GM12878 (cell line): Measurements from ENCODE around the gene TLR9. TPM values are rescaled to one million over a fixed set of nuclear protein-coding genes. Genes with fewer than 3 reads are reported as not detected.

Experiments
- ATF7 ChIP-seq: fragments of 450-650 bp; IDR thresholded peaks from 2 replicates; pipeline ENCODE4 v1.6.1; 2016; ENCODE audit warnings: low read depth, mild to moderate bottlenecking
- BHLHE40 ChIP-seq, 2 experiments: fragments of 450-650 bp in 1 of 2; IDR thresholded peaks; 2 replicates each; pipeline ENCODE4 v1.6.1; 2011 to 2017; ENCODE audit warnings: low read depth in 2 of 2, borderline replicate concordance in 1 of 2, improper control_type of control experiment in 1 of 2, low read length in 1 of 2, mild to moderate bottlenecking in 1 of 2
- CBFB ChIP-seq: IDR thresholded peaks from 2 replicates; pipeline ENCODE4 v1.6.1; 2016; ENCODE audit warnings: antibody characterized with exemption, low read depth
- CBX5 ChIP-seq: sonication (generic); IDR thresholded peaks from 2 replicates; pipeline ENCODE4 v1.6.1; 2016; ENCODE audit warnings: low read depth, moderate library complexity, mild to moderate bottlenecking, inconsistent platforms
- EED ChIP-seq: sonication (generic); IDR thresholded peaks from 2 replicates; pipeline ENCODE4 v1.6.1; 2016; ENCODE audit warnings: antibody characterized with exemption, low read depth
- ESRRA ChIP-seq: IDR thresholded peaks from 2 replicates; pipeline ENCODE4 v1.6.1; 2012; ENCODE audit warnings: mild to moderate bottlenecking, low read length, improper control_type of control experiment
- IRF4 ChIP-seq: IDR thresholded peaks from 2 replicates; pipeline ENCODE4 v1.6.1; 2011; ENCODE audit warnings: low read depth, low read length
- JUNB ChIP-seq: IDR thresholded peaks from 2 replicates; pipeline ENCODE4 v1.6.1; 2016; ENCODE audit warnings: antibody characterized with exemption, mild to moderate bottlenecking
- MXI1 ChIP-seq: fragments of 150-350 bp; IDR thresholded peaks from 2 replicates; pipeline ENCODE4 v1.6.1; 2011; ENCODE audit warnings: low read depth, mild to moderate bottlenecking, inconsistent platforms, low read length, improper control_type of control experiment
- PML ChIP-seq: IDR thresholded peaks from 2 replicates; pipeline ENCODE4 v1.6.1; 2012; ENCODE audit warnings: low read length, inconsistent platforms
- POLR2AphosphoS5 ChIP-seq: IDR thresholded peaks from 2 replicates; pipeline ENCODE4 v1.6.1; 2011; ENCODE audit warnings: mild to moderate bottlenecking, low read length, inconsistent platforms
- SREBF1 ChIP-seq: IDR thresholded peaks from 2 replicates; pipeline ENCODE4 v1.6.1; 2012; ENCODE audit warnings: mild to moderate bottlenecking, low read length
- SRF ChIP-seq, 2 experiments: IDR thresholded peaks; 2 replicates each; pipeline ENCODE4 v1.6.1; 2011; ENCODE audit warnings: low read depth in 2 of 2, low read length in 2 of 2, mild to moderate bottlenecking in 1 of 2, moderate library complexity in 1 of 2
- TAF1 ChIP-seq: IDR thresholded peaks from 2 replicates; pipeline ENCODE4 v1.6.1; 2011; ENCODE audit warnings: mild to moderate bottlenecking, low read depth, low read length, borderline replicate concordance
- YY1 ChIP-seq: IDR thresholded peaks from 2 replicates; pipeline ENCODE4 v1.6.1; 2011; ENCODE audit warnings: low read depth, mild to moderate bottlenecking, low read length
- ZBED1 ChIP-seq: IDR thresholded peaks from 2 replicates; pipeline ENCODE4 v1.6.1; 2016; ENCODE audit warnings: borderline replicate concordance
- polyA plus RNA-seq, 11 experiments: library from polyadenylated mRNA; depleted of rRNA in 4 of 11; unstranded in 6 of 11; stranded (reverse) in 5 of 11; fragments of >200 nt; fragmentation: Nextera tagmentation in 4 of 11; fragmentation: Illumina TruSeq in 1 of 11; extraction: Ambion mirVana in 4 of 11; extraction: Trizol in 1 of 11; gene quantifications; 1 replicate in 1 of 11; 2 replicates in 10 of 11; pipeline versions ENCODE4 v1.2.1 to v1.2.3, GENCODE V29; 2011 to 2016; ENCODE audit warnings: inconsistent platforms in 2 of 11, missing spikeins in 2 of 11, low read depth in 1 of 11
- total RNA-seq, 4 experiments: library from RNA; depleted of rRNA in 3 of 4; stranded (reverse); fragments of >200 nt in 3 of 4; fragmentation: Illumina TruSeq in 1 of 4; extraction: Trizol in 1 of 4; gene quantifications; 2 replicates each; pipeline versions ENCODE4 v1.2.1 to v1.2.3, GENCODE V29; 2013 to 2021
- TF ChIP-seq, protein P1 (sequence below): IDR thresholded peaks from 2 replicates; pipeline ENCODE4 v1.6.1; 2012; ENCODE audit warnings: low read depth, low read length, improper control_type of control experiment
- TF ChIP-seq, protein P2 (sequence below): IDR thresholded peaks from 2 replicates; pipeline ENCODE4 v1.6.1; 2012; ENCODE audit warnings: low read depth, low read length, improper control_type of control experiment
- TF ChIP-seq, protein P3 (sequence below): fragments of 450-650 bp; IDR thresholded peaks from 2 replicates; pipeline ENCODE4 v1.6.1; 2016; ENCODE audit warnings: mild to moderate bottlenecking, moderate library complexity, borderline replicate concordance
- TF ChIP-seq, protein P4 (sequence below): IDR thresholded peaks from 2 replicates; pipeline ENCODE4 v1.6.1; 2012; ENCODE audit warnings: low read depth, low read length, improper control_type of control experiment
- TF ChIP-seq, protein P5 (sequence below): fragments of 450-650 bp; IDR thresholded peaks from 2 replicates; pipeline ENCODE4 v1.6.1; 2016; ENCODE audit warnings: mild to moderate bottlenecking

Gene TLR9
- total and polyA plus RNA-seq, 10 of the 15 experiments (the other 5 are each of a cell fraction or from before 2014, with no cell fraction given), result 0.10 to 4.8 (median 0.53) TPM; not detected in 1

DNA sequence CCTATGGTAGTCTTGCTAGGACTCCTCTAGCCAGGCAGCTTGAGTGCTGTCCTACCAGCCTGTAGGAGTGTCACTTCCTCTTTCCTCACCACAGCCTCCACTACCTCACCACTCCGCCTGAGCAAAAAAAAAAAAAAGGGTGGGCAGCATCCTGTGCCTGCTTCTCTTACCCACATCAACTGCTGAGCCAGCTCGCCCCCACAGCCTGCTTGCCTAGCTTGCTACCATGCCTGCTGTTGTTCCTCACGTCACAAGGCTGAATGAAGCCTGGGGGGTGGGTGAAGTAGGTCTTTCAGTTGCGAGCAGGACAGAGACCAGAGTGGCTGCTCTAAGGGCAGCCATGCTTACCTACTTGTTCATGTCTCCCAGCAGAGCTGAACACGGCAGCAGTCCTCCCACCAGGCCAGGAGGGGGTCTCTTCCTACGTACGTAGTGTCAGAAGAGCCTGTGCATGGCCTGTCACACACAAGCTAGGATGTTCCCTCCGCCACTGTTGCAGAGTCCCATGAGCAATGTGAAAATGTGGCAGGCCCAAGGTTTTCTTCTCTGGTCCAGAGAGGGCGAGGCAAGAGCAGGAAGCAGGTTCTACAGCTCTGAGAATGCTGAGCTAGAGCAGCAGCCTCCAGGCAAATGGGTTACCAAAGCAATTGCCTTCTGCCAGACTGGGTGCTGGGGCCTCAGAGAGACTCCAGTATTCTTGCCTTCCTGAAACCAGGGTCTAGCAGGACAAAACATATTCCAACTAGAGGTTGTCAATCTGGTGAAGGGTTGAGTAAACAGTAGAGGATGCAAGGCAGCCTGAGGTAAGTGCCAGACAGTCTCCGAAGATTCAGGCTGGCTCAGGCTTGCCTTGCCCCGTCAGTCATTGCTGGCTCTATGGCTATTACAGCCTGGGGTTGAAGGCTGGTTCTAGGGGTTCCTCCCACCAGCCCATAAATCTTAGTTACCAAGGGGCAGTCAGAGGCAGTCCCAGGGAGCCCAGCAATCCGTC is 28.2 kb upstream of the TLR9 start (continued):
- TF ChIP-seq JUNB (peak; percentile 24; the same call in 1 of the 2 replicates), POLR2AphosphoS5 (peak; percentile 76), IRF4 (peak; percentile 71), ESRRA (no peak), SRF (IDR thresholded peaks at IDR 0.05; ENCODE audit: low read depth in 2 of 2, low read length in 2 of 2) (0 out of 4 replicates have a peak, but pooled peaks of 1 of the 2 experiments have one; percentile 25), ZBED1 (peak; percentile 81; the same call in 1 of the 2 replicates), PML (peak; percentile 83; the same call in 1 of the 2 replicates), MXI1 (0 out of 2 replicates have a peak, but pooled peaks have one; percentile 49), YY1 (peak; percentile 72; the same call in 1 of the 2 replicates), TAF1 (no peak), CBFB (0 out of 2 replicates have a peak, but pooled peaks have one; percentile 80), BHLHE40 (IDR thresholded peaks at IDR 0.05; ENCODE audit: borderline replicate concordance in 1 of 2, low read depth in 2 of 2, low read length in 1 of 2) (peak; percentile 51 to 57; a peak in 3 of 4 replicates), EED (peak; percentile 84), CBX5 (peak; percentile 71; the same call in 1 of the 2 replicates), SREBF1 (no peak), ATF7 (peak; percentile 92)
- TF ChIP-seq, protein P1, sequence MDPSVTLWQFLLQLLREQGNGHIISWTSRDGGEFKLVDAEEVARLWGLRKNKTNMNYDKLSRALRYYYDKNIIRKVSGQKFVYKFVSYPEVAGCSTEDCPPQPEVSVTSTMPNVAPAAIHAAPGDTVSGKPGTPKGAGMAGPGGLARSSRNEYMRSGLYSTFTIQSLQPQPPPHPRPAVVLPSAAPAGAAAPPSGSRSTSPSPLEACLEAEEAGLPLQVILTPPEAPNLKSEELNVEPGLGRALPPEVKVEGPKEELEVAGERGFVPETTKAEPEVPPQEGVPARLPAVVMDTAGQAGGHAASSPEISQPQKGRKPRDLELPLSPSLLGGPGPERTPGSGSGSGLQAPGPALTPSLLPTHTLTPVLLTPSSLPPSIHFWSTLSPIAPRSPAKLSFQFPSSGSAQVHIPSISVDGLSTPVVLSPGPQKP, result no peak
- TF ChIP-seq, protein P2, sequence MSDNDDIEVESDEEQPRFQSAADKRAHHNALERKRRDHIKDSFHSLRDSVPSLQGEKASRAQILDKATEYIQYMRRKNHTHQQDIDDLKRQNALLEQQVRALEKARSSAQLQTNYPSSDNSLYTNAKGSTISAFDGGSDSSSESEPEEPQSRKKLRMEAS, result 0 out of 2 replicates have a peak, but pooled peaks have one; percentile 41
- TF ChIP-seq, protein P3, sequence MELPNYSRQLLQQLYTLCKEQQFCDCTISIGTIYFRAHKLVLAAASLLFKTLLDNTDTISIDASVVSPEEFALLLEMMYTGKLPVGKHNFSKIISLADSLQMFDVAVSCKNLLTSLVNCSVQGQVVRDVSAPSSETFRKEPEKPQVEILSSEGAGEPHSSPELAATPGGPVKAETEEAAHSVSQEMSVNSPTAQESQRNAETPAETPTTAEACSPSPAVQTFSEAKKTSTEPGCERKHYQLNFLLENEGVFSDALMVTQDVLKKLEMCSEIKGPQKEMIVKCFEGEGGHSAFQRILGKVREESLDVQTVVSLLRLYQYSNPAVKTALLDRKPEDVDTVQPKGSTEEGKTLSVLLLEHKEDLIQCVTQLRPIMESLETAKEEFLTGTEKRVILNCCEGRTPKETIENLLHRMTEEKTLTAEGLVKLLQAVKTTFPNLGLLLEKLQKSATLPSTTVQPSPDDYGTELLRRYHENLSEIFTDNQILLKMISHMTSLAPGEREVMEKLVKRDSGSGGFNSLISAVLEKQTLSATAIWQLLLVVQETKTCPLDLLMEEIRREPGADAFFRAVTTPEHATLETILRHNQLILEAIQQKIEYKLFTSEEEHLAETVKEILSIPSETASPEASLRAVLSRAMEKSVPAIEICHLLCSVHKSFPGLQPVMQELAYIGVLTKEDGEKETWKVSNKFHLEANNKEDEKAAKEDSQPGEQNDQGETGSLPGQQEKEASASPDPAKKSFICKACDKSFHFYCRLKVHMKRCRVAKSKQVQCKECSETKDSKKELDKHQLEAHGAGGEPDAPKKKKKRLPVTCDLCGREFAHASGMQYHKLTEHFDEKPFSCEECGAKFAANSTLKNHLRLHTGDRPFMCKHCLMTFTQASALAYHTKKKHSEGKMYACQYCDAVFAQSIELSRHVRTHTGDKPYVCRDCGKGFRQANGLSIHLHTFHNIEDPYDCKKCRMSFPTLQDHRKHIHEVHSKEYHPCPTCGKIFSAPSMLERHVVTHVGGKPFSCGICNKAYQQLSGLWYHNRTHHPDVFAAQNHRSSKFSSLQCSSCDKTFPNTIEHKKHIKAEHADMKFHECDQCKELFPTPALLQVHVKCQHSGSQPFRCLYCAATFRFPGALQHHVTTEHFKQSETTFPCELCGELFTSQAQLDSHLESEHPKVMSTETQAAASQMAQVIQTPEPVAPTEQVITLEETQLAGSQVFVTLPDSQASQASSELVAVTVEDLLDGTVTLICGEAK, result no peak; the same call in 1 of the 2 replicates
- TF ChIP-seq, protein P4, sequence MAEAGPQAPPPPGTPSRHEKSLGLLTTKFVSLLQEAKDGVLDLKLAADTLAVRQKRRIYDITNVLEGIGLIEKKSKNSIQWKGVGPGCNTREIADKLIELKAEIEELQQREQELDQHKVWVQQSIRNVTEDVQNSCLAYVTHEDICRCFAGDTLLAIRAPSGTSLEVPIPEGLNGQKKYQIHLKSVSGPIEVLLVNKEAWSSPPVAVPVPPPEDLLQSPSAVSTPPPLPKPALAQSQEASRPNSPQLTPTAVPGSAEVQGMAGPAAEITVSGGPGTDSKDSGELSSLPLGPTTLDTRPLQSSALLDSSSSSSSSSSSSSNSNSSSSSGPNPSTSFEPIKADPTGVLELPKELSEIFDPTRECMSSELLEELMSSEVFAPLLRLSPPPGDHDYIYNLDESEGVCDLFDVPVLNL, result no peak
- TF ChIP-seq, protein P5, sequence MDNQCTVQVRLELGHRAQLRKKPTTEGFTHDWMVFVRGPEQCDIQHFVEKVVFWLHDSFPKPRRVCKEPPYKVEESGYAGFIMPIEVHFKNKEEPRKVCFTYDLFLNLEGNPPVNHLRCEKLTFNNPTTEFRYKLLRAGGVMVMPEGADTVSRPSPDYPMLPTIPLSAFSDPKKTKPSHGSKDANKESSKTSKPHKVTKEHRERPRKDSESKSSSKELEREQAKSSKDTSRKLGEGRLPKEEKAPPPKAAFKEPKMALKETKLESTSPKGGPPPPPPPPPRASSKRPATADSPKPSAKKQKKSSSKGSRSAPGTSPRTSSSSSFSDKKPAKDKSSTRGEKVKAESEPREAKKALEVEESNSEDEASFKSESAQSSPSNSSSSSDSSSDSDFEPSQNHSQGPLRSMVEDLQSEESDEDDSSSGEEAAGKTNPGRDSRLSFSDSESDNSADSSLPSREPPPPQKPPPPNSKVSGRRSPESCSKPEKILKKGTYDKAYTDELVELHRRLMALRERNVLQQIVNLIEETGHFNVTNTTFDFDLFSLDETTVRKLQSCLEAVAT, result peak; percentile 81
